Peyer's patch (tissue), 4 donors: Measurements from ENCODE around the gene CUL1. TPM values are rescaled to one million over a fixed set of nuclear protein-coding genes. Genes with fewer than 3 reads are reported as not detected.

Experiments used
- DNase-seq, 3 donors: peaks; one replicate each; pipeline ENCODE4 v3.0.0-alpha.2; 2017 to 2019
- H3K27ac ChIP-seq, 4 donors: fragments of 200-600 bp; sonication (generic); one replicate each; pipeline ENCODE4 v1.5.1; 2016 to 2019
- H3K27me3 ChIP-seq, 2 donors: fragments of 200-600 bp; sonication (generic); one replicate each; pipeline ENCODE4 v1.5.1; 2019
- H3K36me3 ChIP-seq, 3 donors: fragments of 200-600 bp; sonication (generic); one replicate each; pipeline ENCODE4 v1.5.1; 2016 to 2019
- H3K4me1 ChIP-seq, 4 donors: fragments of 200-600 bp; sonication (generic); one replicate each; pipeline ENCODE4 v1.5.1; 2016 to 2019
- H3K4me3 ChIP-seq, 4 donors: fragments of 200-600 bp; sonication (generic); 1 replicate in 3 of 4; 2 replicates in 1 of 4; pipeline ENCODE4 v1.5.1; 2016 to 2019; ENCODE audit warnings: mild to moderate bottlenecking in 1 of 4
- H3K9me3 ChIP-seq, 4 donors: fragments of 200-600 bp; sonication (generic); one replicate each; pipeline ENCODE4 v1.5.1; 2016 to 2019; ENCODE audit warnings: mild to moderate bottlenecking in 1 of 4
- POLR2A ChIP-seq, 2 donors: fragments of 450-650 bp; IDR thresholded peaks; one replicate each; pipeline ENCODE4 v1.5.1; 2017; ENCODE audit warnings: antibody characterized with exemption in 2 of 2, mild to moderate bottlenecking in 2 of 2, moderate library complexity in 2 of 2
- total RNA-seq, 4 donors: library from RNA; depleted of rRNA; stranded (reverse); fragments of >200 nt; gene quantifications; one replicate each; pipeline ENCODE4 v1.1.0, GENCODE V29; 2016
- TF ChIP-seq, protein P1 (sequence below), 6 experiments: fragments of 450-650 bp in 4 of 6; fragments of 200-600 bp in 2 of 6; sonication (generic) in 1 of 6; IDR thresholded peaks; one replicate each; pipeline ENCODE4 v1.5.1; 2017 to 2019; ENCODE audit warnings: antibody characterized with exemption in 6 of 6, mild to moderate bottlenecking in 3 of 6, moderate library complexity in 1 of 6

The CUL1 gene
- total RNA-seq, 4 donors from 2014 or later, result 29.5 to 86.6 (median 35.8) TPM

GRCh38 chr7:148814922-148815559 is 116.3 kb downstream of the CUL1 start:
- DNase-seq, result no peak
- TF ChIP-seq, protein P1, sequence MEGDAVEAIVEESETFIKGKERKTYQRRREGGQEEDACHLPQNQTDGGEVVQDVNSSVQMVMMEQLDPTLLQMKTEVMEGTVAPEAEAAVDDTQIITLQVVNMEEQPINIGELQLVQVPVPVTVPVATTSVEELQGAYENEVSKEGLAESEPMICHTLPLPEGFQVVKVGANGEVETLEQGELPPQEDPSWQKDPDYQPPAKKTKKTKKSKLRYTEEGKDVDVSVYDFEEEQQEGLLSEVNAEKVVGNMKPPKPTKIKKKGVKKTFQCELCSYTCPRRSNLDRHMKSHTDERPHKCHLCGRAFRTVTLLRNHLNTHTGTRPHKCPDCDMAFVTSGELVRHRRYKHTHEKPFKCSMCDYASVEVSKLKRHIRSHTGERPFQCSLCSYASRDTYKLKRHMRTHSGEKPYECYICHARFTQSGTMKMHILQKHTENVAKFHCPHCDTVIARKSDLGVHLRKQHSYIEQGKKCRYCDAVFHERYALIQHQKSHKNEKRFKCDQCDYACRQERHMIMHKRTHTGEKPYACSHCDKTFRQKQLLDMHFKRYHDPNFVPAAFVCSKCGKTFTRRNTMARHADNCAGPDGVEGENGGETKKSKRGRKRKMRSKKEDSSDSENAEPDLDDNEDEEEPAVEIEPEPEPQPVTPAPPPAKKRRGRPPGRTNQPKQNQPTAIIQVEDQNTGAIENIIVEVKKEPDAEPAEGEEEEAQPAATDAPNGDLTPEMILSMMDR (IDR thresholded peaks at IDR 0.05), result no peak
- no peak for TF ChIP-seq POLR2A (IDR thresholded peaks at IDR 0.05)
- Histone ChIP-seq H3K4me3 (no peak overlapping the region), H3K4me1 (no peaks in the 10 kb centered on the region), H3K36me3 (peaks cover 0 to 6% (median 0%) of the 10 kb centered on the region in 3 donors), H3K27ac (no peak overlapping the region), H3K27me3 (no peaks in the 10 kb centered on the region), H3K9me3 (no peaks in the 10 kb centered on the region)

GRCh38 chr7:148815612-148816011 is 116.9 kb downstream of the CUL1 start:
- DNase-seq, result no peak
- H3K4me1 ChIP-seq, result no peaks in the 10 kb centered on the region
- H3K9me3 ChIP-seq, result no peaks in the 10 kb centered on the region
- TF ChIP-seq, protein P1 (IDR thresholded peaks at IDR 0.05), result no peak
- no peak for TF ChIP-seq POLR2A (IDR thresholded peaks at IDR 0.05)
- no peak overlapping the region for H3K4me3 ChIP-seq
- peaks cover 0 to 6% (median 0%) of the 10 kb centered on the region in 3 donors for H3K36me3 ChIP-seq
- no peak overlapping the region for H3K27ac ChIP-seq
- no peaks in the 10 kb centered on the region for H3K27me3 ChIP-seq

GRCh38 chr7:148819697-148820360 is 121.1 kb downstream of the CUL1 start:
- no peak overlapping the region for H3K4me3 ChIP-seq
- no peak for DNase-seq
- no peak overlapping the region for H3K27ac ChIP-seq
- H3K36me3 ChIP-seq, result peaks cover 0 to 3% (median 0%) of the 10 kb centered on the region in 3 donors
- no peaks in the 10 kb centered on the region for H3K27me3 ChIP-seq
- no peak for TF ChIP-seq POLR2A (IDR thresholded peaks at IDR 0.05)
- TF ChIP-seq, protein P1 (IDR thresholded peaks at IDR 0.05), result no peak
- no peaks in the 10 kb centered on the region for H3K9me3 ChIP-seq
- H3K4me1 ChIP-seq, result no peaks in the 10 kb centered on the region

- no peak overlapping the region for H3K27ac ChIP-seq
- H3K4me1 ChIP-seq, result no peaks in the 10 kb centered on the region
- DNase-seq, result no peak
- TF ChIP-seq POLR2A (IDR thresholded peaks at IDR 0.05), result no peak
- TF ChIP-seq, protein P1 (IDR thresholded peaks at IDR 0.05), result no peak
- no peaks in the 10 kb centered on the region for H3K9me3 ChIP-seq
- H3K27me3 ChIP-seq, result no peaks in the 10 kb centered on the region
- H3K4me3 ChIP-seq, result no peak overlapping the region
- peaks cover 0 to 7% (median 0%) of the 10 kb centered on the region in 3 donors for H3K36me3 ChIP-seq
Observed at GRCh38 chr7:148821422-148821821, 122.7 kb downstream of the CUL1 start.

DNA sequence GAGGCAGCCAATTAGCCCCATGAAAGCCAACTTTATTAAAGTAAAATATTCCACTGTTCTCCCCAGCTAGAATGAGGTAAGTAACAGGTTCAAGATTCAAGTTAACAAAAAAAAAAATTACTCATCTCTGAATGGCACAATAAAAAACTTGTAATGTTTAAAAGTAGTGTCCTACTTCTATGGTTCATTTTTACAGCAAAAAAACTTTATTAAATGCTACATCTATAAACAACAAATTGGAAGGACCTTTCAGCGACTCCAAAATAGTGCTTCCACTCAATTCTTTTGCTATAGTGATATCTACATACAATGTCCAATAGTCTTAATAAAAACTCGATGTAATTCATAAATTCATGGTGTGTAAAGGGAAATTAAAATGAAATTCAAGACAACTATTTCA is 126.2 kb downstream of the CUL1 start:
- H3K9me3 ChIP-seq, result no peaks in the 10 kb centered on the region
- DNase-seq, result no peak
- H3K4me1 ChIP-seq, result no peaks in the 10 kb centered on the region
- H3K36me3 ChIP-seq, result peaks cover 0 to 4% (median 0%) of the 10 kb centered on the region in 3 donors
- no peak overlapping the region for H3K27ac ChIP-seq
- TF ChIP-seq POLR2A (IDR thresholded peaks at IDR 0.05), result no peak
- TF ChIP-seq, protein P1 (IDR thresholded peaks at IDR 0.05), result no peak
- H3K27me3 ChIP-seq, result no peaks in the 10 kb centered on the region
- H3K4me3 ChIP-seq, result no peak overlapping the region
